Glutamatergic neuron (in vitro differentiated cells): ENCODE measurements around the gene PRRC2B. TPM values are rescaled to one million over a fixed set of nuclear protein-coding genes. Genes with fewer than 3 reads are reported as not detected.
"Not testable (repeated sequence)": the region's sequence is repeated elsewhere in the genome, so short reads cannot be mapped to it uniquely, and the experiment has no call there.

Experiments
- DNase-seq: peaks from one replicate; pipeline ENCODE4 v3.0.0; 2022
- H3K27ac Mint-ChIP-seq: one replicate; pipeline ENCODE4 v1.8.0; 2020; ENCODE audit warnings: mild to moderate bottlenecking, mixed read lengths, inconsistent platforms; ENCODE audit not compliant: unreplicated experiment
- H3K27me3 Mint-ChIP-seq: one replicate; pipeline ENCODE4 v1.8.0; 2020; ENCODE audit warnings: mild to moderate bottlenecking, moderate library complexity, mixed read lengths, inconsistent platforms; ENCODE audit not compliant: unreplicated experiment
- H3K36me3 Mint-ChIP-seq: one replicate; pipeline ENCODE4 v1.8.0; 2020; ENCODE audit warnings: mild to moderate bottlenecking, mixed read lengths, inconsistent platforms; ENCODE audit not compliant: unreplicated experiment
- H3K4me1 Mint-ChIP-seq: one replicate; pipeline ENCODE4 v1.8.0; 2020; ENCODE audit warnings: mild to moderate bottlenecking, low read depth, mixed read lengths, inconsistent platforms; ENCODE audit not compliant: unreplicated experiment
- H3K4me3 Mint-ChIP-seq: one replicate; pipeline ENCODE4 v1.8.0; 2020; ENCODE audit warnings: mild to moderate bottlenecking, mixed read lengths, inconsistent platforms; ENCODE audit not compliant: unreplicated experiment
- H3K9me3 Mint-ChIP-seq: one replicate; pipeline ENCODE4 v1.8.0; 2020; ENCODE audit warnings: mild to moderate bottlenecking, moderate library complexity, mixed read lengths, inconsistent platforms; ENCODE audit not compliant: unreplicated experiment
- total RNA-seq: library from RNA; stranded (reverse); fragmentation: NEBNext Ultra II Directional; extraction: Animal tissue kit (Norgen Biotek cat#: 25700); gene quantifications from one replicate; pipeline ENCODE4 v1.2.1, GENCODE V29; 2021; ENCODE audit not compliant: unreplicated experiment
- TF ChIP-seq, protein P1 (sequence below): fragments of 200-600 bp; sonication (generic); IDR thresholded peaks from one replicate; pipeline ENCODE4 v1.5.0; 2021; ENCODE audit not compliant: partially characterized antibody, unreplicated experiment

Gene PRRC2B
- total RNA-seq, 1 donor from 2014 or later = 489 TPM

DNA sequence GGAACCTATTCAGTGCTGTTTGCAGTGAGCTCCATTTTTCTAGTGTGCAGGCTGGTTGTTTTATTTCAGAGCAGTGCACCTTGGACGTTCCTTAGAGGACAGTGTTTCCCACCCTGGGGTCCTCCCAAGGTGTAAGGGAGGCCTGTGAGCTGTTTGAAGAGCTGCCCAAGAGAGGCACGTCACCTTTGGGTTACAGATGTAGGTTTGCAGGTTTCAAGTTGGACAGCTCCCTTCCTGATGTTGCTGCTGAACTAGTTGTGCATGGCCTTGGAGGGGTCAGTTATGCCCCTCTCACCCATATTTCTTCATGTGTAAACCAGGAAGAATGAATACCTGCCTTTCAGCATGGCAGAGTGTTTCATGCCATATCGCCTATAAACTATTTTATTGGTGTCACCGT lies 74.1 kb downstream of the PRRC2B start:
- Mint-ChIP-seq H3K27me3 (peaks cover 5% of the 10 kb centered on the region), H3K4me3 (no peak overlapping the region), H3K36me3 (peaks cover 11% of the 10 kb centered on the region), H3K9me3 (peaks cover 10% of the 10 kb centered on the region), H3K27ac (no peak overlapping the region), H3K4me1 (peaks cover 15% of the 10 kb centered on the region)
- TF ChIP-seq, protein P1, sequence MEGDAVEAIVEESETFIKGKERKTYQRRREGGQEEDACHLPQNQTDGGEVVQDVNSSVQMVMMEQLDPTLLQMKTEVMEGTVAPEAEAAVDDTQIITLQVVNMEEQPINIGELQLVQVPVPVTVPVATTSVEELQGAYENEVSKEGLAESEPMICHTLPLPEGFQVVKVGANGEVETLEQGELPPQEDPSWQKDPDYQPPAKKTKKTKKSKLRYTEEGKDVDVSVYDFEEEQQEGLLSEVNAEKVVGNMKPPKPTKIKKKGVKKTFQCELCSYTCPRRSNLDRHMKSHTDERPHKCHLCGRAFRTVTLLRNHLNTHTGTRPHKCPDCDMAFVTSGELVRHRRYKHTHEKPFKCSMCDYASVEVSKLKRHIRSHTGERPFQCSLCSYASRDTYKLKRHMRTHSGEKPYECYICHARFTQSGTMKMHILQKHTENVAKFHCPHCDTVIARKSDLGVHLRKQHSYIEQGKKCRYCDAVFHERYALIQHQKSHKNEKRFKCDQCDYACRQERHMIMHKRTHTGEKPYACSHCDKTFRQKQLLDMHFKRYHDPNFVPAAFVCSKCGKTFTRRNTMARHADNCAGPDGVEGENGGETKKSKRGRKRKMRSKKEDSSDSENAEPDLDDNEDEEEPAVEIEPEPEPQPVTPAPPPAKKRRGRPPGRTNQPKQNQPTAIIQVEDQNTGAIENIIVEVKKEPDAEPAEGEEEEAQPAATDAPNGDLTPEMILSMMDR = no peak
- DNase-seq = no peak

DNA sequence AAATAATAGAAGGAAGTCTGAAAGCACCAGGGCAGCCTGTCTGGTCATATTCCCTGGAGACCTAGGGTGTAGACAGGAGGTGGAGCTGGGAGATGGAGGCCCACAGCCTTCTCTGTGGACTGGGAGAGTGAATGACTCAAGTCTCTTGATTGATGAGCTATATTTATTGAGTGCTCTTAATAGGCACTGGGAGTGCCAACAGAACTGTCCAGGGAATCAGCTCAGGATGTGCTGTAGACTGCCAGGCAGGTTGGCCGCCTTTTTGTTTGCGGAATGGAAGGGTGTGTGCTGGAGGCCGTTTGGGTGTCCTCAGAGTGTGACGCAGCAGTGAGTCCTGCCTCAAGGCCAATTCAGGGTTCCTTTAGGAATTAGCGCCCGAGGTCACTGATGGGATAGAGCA lies 75.5 kb downstream of the PRRC2B start:
- Mint-ChIP-seq H3K4me1 (peaks cover 12% of the 10 kb centered on the region), H3K27ac (peak overlapping the region; percentile 77), H3K27me3 (peaks cover 12% of the 10 kb centered on the region), H3K4me3 (no peak overlapping the region), H3K9me3 (peaks cover 11% of the 10 kb centered on the region), H3K36me3 (peaks cover 11% of the 10 kb centered on the region)
- DNase-seq = no peak
- TF ChIP-seq, protein P1 = no peak

DNA sequence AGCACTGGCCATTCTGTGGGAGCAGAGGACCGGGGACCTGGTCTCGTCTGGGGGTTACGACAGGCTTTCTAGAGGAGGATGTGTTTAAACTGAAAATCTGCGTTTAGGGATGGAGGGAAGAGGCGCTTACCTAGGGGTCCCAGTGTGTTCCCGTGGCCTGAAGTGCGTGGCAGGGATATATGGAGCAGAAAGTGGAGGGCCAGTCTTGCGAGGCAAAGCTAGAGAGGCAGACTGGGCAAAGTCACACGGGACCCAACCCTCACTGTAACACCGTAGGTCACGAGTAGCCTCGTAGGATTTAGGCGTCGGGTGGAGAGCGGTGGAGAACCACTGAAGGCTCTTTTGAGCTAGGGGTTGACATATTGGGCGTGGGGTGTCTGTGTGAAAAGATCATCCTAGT lies 76.1 kb downstream of the PRRC2B start:
- peaks cover 11% of the 10 kb centered on the region for H3K36me3 Mint-ChIP-seq
- H3K4me1 Mint-ChIP-seq = peaks cover 12% of the 10 kb centered on the region
- H3K9me3 Mint-ChIP-seq = peaks cover 15% of the 10 kb centered on the region
- peaks cover 17% of the 10 kb centered on the region for H3K27me3 Mint-ChIP-seq
- H3K27ac Mint-ChIP-seq = peak overlapping the region; percentile 62
- H3K4me3 Mint-ChIP-seq = peak overlapping the region; percentile 26
- TF ChIP-seq, protein P1 = no peak
- DNase-seq = no peak

DNA sequence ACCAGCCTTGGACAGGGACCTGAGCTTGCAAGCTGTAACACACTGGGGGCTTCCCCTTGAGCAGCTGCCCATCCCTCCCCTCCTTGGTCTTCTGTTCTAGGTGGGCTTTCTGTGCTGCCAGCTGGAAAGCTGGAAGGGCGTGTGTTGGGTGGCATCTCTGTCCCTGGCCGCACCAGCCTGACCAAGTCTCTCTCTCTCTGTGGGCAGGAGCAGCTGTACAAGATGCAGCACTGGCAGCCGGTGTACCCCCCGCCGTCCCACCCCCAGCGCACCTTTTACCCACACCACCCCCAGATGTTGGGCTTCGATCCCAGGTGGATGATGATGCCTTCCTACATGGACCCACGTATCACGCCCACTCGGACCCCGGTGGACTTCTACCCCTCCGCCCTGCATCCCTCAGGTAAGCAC lies 76.7 kb downstream of the PRRC2B start:
- peaks cover 15% of the 10 kb centered on the region for H3K9me3 Mint-ChIP-seq
- H3K4me3 Mint-ChIP-seq = no peak overlapping the region
- TF ChIP-seq, protein P1 = no peak
- H3K27ac Mint-ChIP-seq = no peak overlapping the region
- peaks cover 17% of the 10 kb centered on the region for H3K27me3 Mint-ChIP-seq
- DNase-seq = no peak
- peaks cover 9% of the 10 kb centered on the region for H3K4me1 Mint-ChIP-seq
- H3K36me3 Mint-ChIP-seq = peaks cover 5% of the 10 kb centered on the region

DNA sequence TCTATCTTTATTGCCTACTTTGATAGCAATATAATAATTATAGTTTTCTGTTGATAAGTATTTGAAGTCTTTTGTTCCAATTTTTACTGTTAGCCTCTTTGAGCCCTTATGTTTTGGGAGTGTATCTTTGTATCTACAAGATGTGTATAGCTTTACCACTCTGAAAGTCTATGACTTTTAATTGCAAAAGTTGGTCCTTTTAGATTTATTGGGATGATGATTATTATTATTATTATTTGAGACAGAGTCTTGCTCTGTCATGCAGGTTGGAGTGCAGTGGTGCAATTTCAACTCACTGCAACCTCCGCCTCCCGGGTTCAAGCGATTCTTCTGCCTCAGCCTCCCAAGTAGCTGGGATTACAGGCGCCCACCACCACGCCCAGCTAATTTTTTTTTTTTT lies 78.2 kb downstream of the PRRC2B start:
- Mint-ChIP-seq H3K9me3 (peaks cover 13% of the 10 kb centered on the region), H3K27me3 (peaks cover 17% of the 10 kb centered on the region)
- H3K4me1 Mint-ChIP-seq, H3K36me3 Mint-ChIP-seq, H3K27ac Mint-ChIP-seq, H3K4me3 Mint-ChIP-seq, DNase-seq: not testable (repeated sequence)
